HFF-Myc (cell line): ENCODE data around the gene PTPRJ.
"Not testable (repeated sequence)": the region's sequence is repeated elsewhere in the genome, so short reads cannot be mapped to it uniquely, and the experiment has no call there.

ENCODE experiments used
- DNase-seq: peaks from one replicate; pipeline ENCODE4 v3.0.0-alpha.2; 2011; ENCODE audit warnings: low read depth; ENCODE audit errors: extremely low read depth
- H3K4me3 ChIP-seq: replicated peaks from 2 replicates; pipeline ENCODE4 v1.5.1; 2011; ENCODE audit warnings: low read depth, mild to moderate bottlenecking, control low read depth, low read length
- CTCF ChIP-seq: IDR thresholded peaks from 2 replicates; pipeline ENCODE4 v1.5.1; 2012; ENCODE audit warnings: mild to moderate bottlenecking, low read depth, low read length, control low read depth; ENCODE audit errors: missing control alignments

Gene PTPRJ

GRCh38 chr11:48018528-48019216, 38.3 kb downstream of the PTPRJ start:
- DNase-seq, result no peak
- no peak for TF ChIP-seq CTCF
- no peak overlapping the region for H3K4me3 ChIP-seq

GRCh38 chr11:48019217-48019584, 38.8 kb downstream of the PTPRJ start:
- no peak overlapping the region for H3K4me3 ChIP-seq
- DNase-seq, result no peak

GRCh38 chr11:48019595-48019994, 39.2 kb downstream of the PTPRJ start:
- DNase-seq, result no peak
- TF ChIP-seq CTCF, result no peak
- no peak overlapping the region for H3K4me3 ChIP-seq

More at GRCh38 chr11:48019217-48019584, 38.8 kb downstream of the PTPRJ start:
- no peak for TF ChIP-seq CTCF

GRCh38 chr11:48020092-48020755, 39.9 kb downstream of the PTPRJ start:
- no peak for DNase-seq
- TF ChIP-seq CTCF, result no peak
- no peak overlapping the region for H3K4me3 ChIP-seq

- not testable (repeated sequence) for DNase-seq, H3K4me3 ChIP-seq
These were observed 41.0 kb downstream of the PTPRJ start for GRCh38 chr11:48021201-48021820.

- H3K4me3 ChIP-seq, result no peak overlapping the region
- no peak for DNase-seq
- TF ChIP-seq CTCF, result no peak
These were observed 42.1 kb downstream of the PTPRJ start for GRCh38 chr11:48022445-48022844.

GRCh38 chr11:48023608-48024007, 43.2 kb downstream of the PTPRJ start:
- not testable (repeated sequence) for H3K4me3 ChIP-seq, DNase-seq
